ENCODE measurements around the gene NCOA5. TPM values are rescaled to one million over a fixed set of nuclear protein-coding genes. Genes with fewer than 3 reads are reported as not detected.

Gene NCOA5
- total and polyA plus RNA-seq, 2 donors from 2014 or later: 15.4 to 28.3 TPM

GRCh38 chr20:46062621-46063020, 27.1 kb downstream of the NCOA5 start:
- FAIRE-seq (no peak), DNase-seq (no peak)
- H3K27ac ChIP-seq (ENCODE audit: low read depth in 2 of 2, low read length in 2 of 2): no peak overlapping the region
- H3K9ac ChIP-seq (ENCODE audit: low read length in 3 of 3): no peak overlapping the region
- no peaks in the 10 kb centered on the region for H3K27me3 ChIP-seq (ENCODE audit: control insufficient read depth, insufficient read depth, low read length)
- peaks cover 27 to 64% (median 44%) of the 10 kb centered on the region in 3 donors for H3K36me3 ChIP-seq (ENCODE audit: control insufficient read depth in 2 of 3, insufficient read depth in 3 of 3, low read length in 3 of 3)
- TF ChIP-seq CTCF (IDR thresholded peaks at IDR 0.05; ENCODE audit: borderline replicate concordance, extremely low read depth, insufficient read depth): no peak
- H3K4me1 ChIP-seq (ENCODE audit: control insufficient read depth in 2 of 3, insufficient read depth in 2 of 3, low read depth in 1 of 3, low read length in 3 of 3): peaks cover 0 to 5% (median 0%) of the 10 kb centered on the region in 3 donors
- H3K4me3 ChIP-seq (ENCODE audit: low read length in 3 of 3): no peak overlapping the region
- intact Hi-C loops (cut with DNase I): no loop called here
- H3K9me3 ChIP-seq (ENCODE audit: control insufficient read depth in 2 of 3, insufficient read depth in 1 of 3, low read length in 3 of 3): no peaks in the 10 kb centered on the region

GRCh38 chr20:46062151-46062550, 27.6 kb downstream of the NCOA5 start:
- Histone ChIP-seq H3K9ac (ENCODE audit: low read length in 3 of 3) (no peak overlapping the region), H3K4me1 (ENCODE audit: control insufficient read depth in 2 of 3, insufficient read depth in 2 of 3, low read depth in 1 of 3, low read length in 3 of 3) (peaks cover 0 to 5% (median 0%) of the 10 kb centered on the region in 3 donors), H3K4me3 (ENCODE audit: low read length in 3 of 3) (no peak overlapping the region), H3K27ac (ENCODE audit: low read depth in 2 of 2, low read length in 2 of 2) (no peak overlapping the region), H3K9me3 (ENCODE audit: control insufficient read depth in 2 of 3, insufficient read depth in 1 of 3, low read length in 3 of 3) (no peaks in the 10 kb centered on the region), H3K27me3 (ENCODE audit: control insufficient read depth, insufficient read depth, low read length) (peaks cover 2% of the 10 kb centered on the region), H3K36me3 (ENCODE audit: control insufficient read depth in 2 of 3, insufficient read depth in 3 of 3, low read length in 3 of 3) (peaks cover 27 to 64% (median 44%) of the 10 kb centered on the region in 3 donors)
- intact Hi-C loops (cut with DNase I): no loop called here
- no peak for FAIRE-seq
- no peak for DNase-seq
- no peak for TF ChIP-seq CTCF (IDR thresholded peaks at IDR 0.05; ENCODE audit: borderline replicate concordance, extremely low read depth, insufficient read depth)

- TF ChIP-seq CTCF (IDR thresholded peaks at IDR 0.05; ENCODE audit: borderline replicate concordance, extremely low read depth, insufficient read depth): no peak
- peaks cover 3% of the 10 kb centered on the region for H3K27me3 ChIP-seq (ENCODE audit: control insufficient read depth, insufficient read depth, low read length)
- no peak overlapping the region for H3K4me3 ChIP-seq (ENCODE audit: low read length in 3 of 3)
- DNase-seq (no peak), FAIRE-seq (no peak)
- peaks cover 0 to 5% (median 0%) of the 10 kb centered on the region in 3 donors for H3K4me1 ChIP-seq (ENCODE audit: control insufficient read depth in 2 of 3, insufficient read depth in 2 of 3, low read depth in 1 of 3, low read length in 3 of 3)
- intact Hi-C loops (cut with DNase I): no loop called here
- H3K9me3 ChIP-seq (ENCODE audit: control insufficient read depth in 2 of 3, insufficient read depth in 1 of 3, low read length in 3 of 3): no peaks in the 10 kb centered on the region
- H3K9ac ChIP-seq (ENCODE audit: low read length in 3 of 3): no peak overlapping the region
- H3K27ac ChIP-seq (ENCODE audit: low read depth in 2 of 2, low read length in 2 of 2): no peak overlapping the region
- peaks cover 17 to 53% (median 33%) of the 10 kb centered on the region in 3 donors for H3K36me3 ChIP-seq (ENCODE audit: control insufficient read depth in 2 of 3, insufficient read depth in 3 of 3, low read length in 3 of 3)
Measured at GRCh38 chr20:46060975-46061374, 28.8 kb downstream of the NCOA5 start.

All from kidney (tissue), 14 donors.